ENCODE measurements around the gene KDM4B.
"Not testable (repeated sequence)": the region's sequence is repeated elsewhere in the genome, so short reads cannot be mapped to it uniquely, and the experiment has no call there.

The KDM4B gene

DNA sequence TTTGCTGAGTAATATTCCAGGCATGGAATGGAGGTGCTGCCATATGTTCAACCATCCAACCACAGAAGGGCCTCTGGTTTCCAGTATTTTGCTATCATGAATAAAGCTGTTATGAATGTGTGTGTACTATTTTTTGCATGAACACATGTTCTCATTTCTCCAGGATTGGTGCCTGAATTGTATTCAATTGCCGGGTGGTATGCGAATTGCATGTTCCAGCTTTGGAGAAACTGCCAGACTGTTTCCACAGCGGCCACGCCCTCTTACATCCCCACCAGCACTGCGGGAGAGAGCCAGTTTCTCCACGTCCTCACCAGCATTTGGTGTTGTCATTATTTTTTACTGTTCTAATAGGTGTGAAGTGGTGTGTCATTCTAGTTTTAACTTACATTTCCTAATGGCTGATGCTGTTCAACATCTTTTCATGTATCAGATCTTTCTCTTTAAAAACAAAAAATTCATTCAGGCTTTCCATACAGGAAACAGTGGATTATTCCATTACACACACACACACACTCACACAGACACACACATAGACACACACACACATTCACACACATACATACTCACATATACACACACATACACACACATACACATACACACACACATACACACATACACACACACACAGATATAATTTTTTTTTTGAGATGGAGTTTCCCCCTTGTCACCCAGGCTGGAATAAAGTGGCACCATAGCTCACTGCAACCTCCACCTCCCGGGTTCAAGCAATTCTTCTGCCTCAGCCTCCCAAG lies 217.6 kb downstream of the KDM4B start:
- no peak for DNase-seq

DNA sequence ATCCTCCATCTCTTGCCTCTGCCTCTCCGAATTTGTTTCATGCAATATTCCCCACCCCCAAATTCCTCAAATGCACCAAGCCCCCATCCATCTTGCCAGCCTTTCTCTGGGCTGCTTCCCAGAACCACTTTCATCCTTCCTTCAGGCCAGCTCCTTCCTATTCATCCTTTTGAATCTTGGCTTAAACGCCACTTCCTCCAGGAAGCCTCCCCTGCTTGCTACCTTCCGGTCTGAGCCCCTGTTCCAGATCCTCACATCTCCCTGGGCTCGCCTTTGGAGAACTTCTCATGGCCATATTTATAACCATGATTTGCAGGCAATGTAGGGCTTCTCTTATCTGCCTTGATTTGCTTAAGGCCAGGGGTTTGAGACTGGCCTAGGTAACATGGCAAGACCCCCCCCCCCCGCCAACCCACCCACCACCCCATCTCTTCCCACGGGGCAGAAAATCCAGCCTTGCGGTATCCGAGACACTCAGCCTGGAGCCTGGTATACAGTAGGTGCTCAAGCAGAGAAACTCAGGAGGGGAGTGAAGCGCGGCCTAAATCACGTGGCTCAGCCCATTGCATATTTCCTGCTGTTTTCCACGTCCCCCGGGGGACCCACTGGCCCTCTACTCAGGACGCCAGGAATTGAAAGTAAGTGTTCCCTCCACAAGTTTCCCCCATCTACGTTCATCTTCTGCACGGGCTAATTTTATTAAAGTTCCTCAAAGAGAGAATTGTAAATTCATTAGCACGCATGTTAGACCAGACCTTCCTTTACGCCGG lies 219.8 kb downstream of the KDM4B start:
- DNase-seq, result no peak

DNA sequence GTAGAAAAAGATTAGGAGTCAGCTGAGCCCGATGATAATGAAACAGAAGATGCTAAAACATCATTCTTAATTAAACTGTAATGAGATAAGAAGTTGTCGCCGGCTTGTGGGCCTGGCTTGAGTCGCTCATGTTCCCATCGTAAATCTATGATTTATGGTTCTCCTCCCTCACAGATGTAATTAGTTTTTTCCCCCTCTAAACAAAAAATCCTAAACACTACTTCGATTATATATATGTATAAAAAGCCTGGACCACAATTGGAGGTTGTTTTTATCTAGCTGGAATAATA lies 220.3 kb downstream of the KDM4B start:
- DNase-seq, result no peak

DNA sequence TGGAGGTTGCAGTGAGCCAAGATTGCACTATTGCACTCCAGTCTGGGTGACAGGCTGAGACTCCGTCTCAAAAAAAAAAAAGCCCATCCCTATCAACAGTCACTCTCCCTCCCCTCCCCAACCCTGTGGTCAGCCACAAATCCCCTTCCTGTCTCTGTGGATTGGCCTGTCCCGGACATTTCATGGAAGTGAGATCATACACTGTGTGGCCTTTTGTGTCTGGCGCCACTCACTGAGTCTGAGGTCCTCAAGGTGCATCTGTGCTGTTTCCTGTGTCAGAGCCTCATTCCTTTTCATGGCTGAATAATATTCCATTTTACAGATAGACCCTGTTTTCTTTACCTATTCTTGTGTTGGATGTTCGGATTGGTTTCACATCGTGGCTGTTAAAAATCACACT lies 222.2 kb downstream of the KDM4B start:
- DNase-seq, result no peak

DNA sequence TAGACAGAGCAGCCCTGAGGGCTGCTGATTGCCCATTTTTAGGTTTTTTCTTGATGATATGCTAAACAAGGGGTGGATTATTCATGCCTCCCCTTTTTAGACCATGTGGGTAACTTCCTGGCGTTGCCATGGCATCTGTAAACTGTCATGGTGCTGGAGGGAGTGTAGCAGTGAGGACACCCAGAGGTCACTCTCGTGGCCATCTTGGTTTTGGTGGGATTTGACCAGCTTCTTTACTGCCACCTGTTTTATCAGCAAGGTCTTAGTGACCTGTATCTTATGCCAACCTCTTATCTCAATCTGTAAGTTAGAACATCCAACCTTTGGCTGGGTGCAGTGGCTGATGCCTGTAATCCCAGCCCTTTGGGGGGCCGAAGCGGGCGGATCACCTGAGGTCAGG lies 223.7 kb downstream of the KDM4B start:
- no peak for DNase-seq

DNA sequence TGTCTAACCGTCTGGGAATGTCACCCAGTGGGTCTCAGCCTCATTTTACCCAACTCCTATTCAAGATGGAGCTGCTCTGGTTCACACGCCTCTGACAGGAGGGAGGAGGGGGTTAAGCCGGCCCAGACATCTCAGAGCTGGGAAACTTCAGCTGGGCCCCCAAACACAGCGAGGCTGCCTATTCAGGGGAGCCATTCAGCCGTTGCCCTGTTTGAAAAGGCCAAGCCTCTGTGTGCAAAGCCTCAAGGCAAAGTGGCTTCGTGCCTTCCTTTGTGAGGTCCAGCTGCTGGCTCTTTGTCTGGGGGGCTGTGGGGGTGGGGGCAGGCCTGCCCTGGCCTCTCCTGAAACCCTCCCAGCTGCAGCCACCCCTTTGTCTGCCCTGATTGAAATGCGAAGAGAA lies 224.3 kb downstream of the KDM4B start:
- no peak for DNase-seq

DNA sequence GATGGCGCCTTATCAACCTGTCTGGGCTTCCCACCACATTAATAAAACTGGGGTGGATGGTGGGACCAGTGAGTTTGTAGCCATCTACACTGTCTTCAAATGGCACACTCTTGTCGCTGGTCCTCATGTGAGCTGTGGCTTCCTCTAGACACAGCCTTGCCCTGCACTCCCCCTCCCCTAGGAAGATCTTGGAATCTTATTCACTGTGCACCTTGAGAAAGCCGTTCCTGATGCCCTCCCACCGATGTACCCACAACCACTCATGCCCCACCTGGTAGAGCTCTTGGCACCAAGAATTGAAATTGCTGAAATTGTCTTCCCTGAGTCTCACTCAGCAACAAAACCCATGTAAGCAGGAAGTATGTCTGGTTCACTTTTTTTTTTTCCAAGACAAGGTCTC lies 225.7 kb downstream of the KDM4B start:
- no peak for DNase-seq

DNA sequence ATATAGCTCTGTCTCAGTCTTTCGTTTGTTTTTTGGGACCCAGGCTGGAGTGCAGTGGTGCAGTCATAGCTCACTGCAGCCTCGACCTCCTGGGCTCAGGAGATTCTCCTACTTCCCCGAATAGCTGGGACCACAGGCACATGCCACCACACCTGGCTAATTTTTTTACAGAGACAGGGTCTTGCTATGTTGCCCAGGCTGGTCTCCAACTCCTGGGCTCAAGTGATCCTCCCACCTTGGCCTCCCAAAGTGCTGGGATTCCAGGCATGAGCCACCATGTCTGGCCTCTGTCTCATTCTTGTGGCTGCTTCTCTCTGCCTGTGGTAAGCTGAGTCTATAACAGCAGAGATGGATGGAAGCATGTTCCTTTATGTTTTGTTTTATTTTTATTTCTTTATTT lies 226.7 kb downstream of the KDM4B start:
- DNase-seq, result not testable (repeated sequence)

DNA sequence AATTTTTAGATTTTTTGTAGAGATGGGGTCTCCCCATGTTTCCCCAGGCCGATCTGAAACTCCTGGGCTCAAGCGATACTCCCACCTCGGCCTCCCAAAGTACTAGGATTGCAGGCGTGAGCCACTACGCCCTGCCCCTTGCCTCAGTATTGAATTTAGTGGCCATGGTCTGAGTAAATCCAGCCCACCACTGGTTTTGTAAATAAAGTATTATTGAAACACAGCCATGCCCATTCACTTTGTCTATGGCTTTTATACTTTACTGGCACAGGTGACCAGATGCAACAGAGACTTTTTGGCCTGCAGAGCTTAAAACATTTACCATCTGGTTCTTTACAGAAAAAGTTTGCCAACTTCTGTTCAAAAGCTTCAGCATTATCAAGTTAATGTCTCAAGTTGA lies 227.9 kb downstream of the KDM4B start:
- no peak for DNase-seq

DNA sequence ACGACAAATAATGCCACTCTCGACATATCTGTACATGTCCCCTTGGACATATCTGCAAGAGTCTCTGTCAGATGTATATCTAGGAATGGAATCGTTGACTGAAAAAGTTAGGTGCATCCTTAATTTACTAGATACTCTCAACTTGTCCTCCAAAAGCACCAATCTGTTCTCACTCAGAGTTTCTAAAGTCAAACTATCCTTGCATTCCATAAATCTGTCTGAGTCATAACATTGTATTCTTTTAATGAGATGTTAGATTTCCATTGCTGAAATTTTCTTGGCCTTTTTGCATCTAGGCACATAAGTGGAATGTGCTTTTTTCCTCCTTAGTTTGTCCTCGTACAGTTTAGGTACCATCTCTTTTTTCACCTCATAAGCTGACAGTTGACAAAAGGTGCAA lies 231.9 kb downstream of the KDM4B start:
- no peak for DNase-seq

DNA sequence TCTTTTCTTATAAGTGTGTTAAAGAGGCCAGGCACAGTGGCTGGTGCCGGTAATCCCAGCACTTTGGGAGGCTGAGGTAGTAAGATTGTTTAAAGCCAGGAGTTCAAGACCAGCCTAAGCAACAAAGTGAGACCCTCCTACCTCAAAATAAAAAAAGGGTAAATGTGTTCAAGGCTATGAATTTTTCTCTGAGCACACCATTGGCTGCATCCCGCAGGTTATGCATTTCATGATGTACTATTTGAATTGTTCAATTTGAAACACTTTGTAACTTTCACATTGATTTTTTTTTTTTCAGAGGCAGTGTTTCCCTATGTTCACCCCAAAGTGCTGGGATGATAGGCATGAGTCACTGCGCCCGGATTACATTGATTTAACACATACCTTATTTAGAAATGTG lies 233.6 kb downstream of the KDM4B start:
- no peak for DNase-seq
